ENCODE measurements around the gene SLC6A3.
A peak's percentile ranks its signal among the peaks of the same experiment; 100 is the strongest.

The SLC6A3 gene

GRCh38 chr5:1345876-1346626 lies 99.2 kb downstream of the SLC6A3 start:
- no peak for DNase-seq

- DNase-seq = peak; percentile 87 to 91
Measured at GRCh38 chr5:1344975-1345838, 100.0 kb downstream of the SLC6A3 start, which contains the start of gene CLPTM1L. TSS of gene CLPTM1L (minus strand) at chr5:1345099. CDS start at chr5:1344841, 258 bp downstream.

GRCh38 chr5:1343931-1344901 lies 101.0 kb downstream of the SLC6A3 start:
- no peak for DNase-seq

- DNase-seq = no peak
Measured at GRCh38 chr5:1343315-1343751, 101.9 kb downstream of the SLC6A3 start.
